GM12801 (cell line): ENCODE results near the gene FUT8.

Experiments used
- CTCF ChIP-seq: IDR thresholded peaks from one replicate; pipeline ENCODE4 v1.5.1; 2011; ENCODE audit warnings: control low read depth; ENCODE audit not compliant: insufficient read length; ENCODE audit errors: extremely low read depth

Gene FUT8

GRCh38 chr14:65696801-65697200, 284.3 kb downstream of the FUT8 start:
- TF ChIP-seq CTCF: no peak

- TF ChIP-seq CTCF: no peak
Observed at GRCh38 chr14:65703521-65703920, 291.0 kb downstream of the FUT8 start.

GRCh38 chr14:65703996-65704395, 291.5 kb downstream of the FUT8 start:
- no peak for TF ChIP-seq CTCF

GRCh38 chr14:65704437-65704836, 291.9 kb downstream of the FUT8 start:
- TF ChIP-seq CTCF: no peak

- no peak for TF ChIP-seq CTCF
Observed at GRCh38 chr14:65704850-65705249, 292.3 kb downstream of the FUT8 start.

GRCh38 chr14:65709576-65709975, 297.0 kb downstream of the FUT8 start:
- TF ChIP-seq CTCF: no peak

GRCh38 chr14:65718629-65719028, 306.1 kb downstream of the FUT8 start:
- TF ChIP-seq CTCF: no peak

- TF ChIP-seq CTCF: no peak
Observed at GRCh38 chr14:65720171-65720570, 307.6 kb downstream of the FUT8 start.
